OCI-LY3 (cell line): ENCODE data around the gene LASP1.

Experiments
- EZH2phosphoT487 ChIP-seq: fragments of 200-600 bp; shearing (Covaris generic); IDR thresholded peaks from 2 replicates; pipeline ENCODE4 v1.6.1; 2018; ENCODE audit warnings: antibody characterized with exemption, mixed run types, low read depth
- TF ChIP-seq, protein P1 (sequence below): fragments of 200-600, 300-600 bp; sonication (generic); IDR thresholded peaks from 2 replicates; pipeline ENCODE4 v1.5.1; 2014; ENCODE audit warnings: antibody characterized with exemption, low read length, low read depth

DNA sequence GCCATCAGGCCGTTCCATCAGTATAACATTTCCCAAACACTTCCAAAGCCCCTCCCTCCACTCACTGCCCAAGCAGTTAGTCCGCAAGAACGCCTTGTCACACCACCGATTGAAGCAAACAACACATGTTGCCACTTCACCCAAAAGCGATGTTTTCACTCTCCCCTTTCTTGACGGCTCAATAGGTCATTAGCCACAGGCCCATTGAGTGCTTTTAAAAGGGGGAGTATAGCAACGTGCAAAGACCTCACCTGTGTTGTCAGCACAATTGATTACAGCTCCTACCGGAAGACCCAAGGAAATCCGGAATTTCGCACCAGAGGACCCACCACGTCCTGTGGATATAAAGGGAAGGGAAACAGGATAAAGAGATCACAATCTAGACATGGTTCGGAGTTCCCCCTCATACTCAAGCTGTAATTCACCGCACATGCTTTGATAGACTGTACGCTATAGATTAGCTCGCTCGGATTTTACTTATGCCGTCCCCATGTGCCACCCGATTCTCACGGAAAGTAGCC, 17.0 kb upstream of the LASP1 start:
- TF ChIP-seq, protein P1, sequence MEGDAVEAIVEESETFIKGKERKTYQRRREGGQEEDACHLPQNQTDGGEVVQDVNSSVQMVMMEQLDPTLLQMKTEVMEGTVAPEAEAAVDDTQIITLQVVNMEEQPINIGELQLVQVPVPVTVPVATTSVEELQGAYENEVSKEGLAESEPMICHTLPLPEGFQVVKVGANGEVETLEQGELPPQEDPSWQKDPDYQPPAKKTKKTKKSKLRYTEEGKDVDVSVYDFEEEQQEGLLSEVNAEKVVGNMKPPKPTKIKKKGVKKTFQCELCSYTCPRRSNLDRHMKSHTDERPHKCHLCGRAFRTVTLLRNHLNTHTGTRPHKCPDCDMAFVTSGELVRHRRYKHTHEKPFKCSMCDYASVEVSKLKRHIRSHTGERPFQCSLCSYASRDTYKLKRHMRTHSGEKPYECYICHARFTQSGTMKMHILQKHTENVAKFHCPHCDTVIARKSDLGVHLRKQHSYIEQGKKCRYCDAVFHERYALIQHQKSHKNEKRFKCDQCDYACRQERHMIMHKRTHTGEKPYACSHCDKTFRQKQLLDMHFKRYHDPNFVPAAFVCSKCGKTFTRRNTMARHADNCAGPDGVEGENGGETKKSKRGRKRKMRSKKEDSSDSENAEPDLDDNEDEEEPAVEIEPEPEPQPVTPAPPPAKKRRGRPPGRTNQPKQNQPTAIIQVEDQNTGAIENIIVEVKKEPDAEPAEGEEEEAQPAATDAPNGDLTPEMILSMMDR = no peak
- TF ChIP-seq EZH2phosphoT487 = no peak
